Adrenal gland (tissue), 12 donors: Measurements from ENCODE around the gene PRUNE1. TPM values are rescaled to one million over a fixed set of nuclear protein-coding genes. Genes with fewer than 3 reads are reported as not detected.

Source experiments
- DNase-seq, 7 donors: peaks; one replicate each; pipeline ENCODE4 v3.0.0-alpha.2; 2019 to 2020
- H3K27ac ChIP-seq, 5 donors: fragments of 200-600 bp; sonication (generic) in 4 of 5; 1 replicate in 3 of 5; 2 replicates in 2 of 5; pipeline versions ENCODE4 v1.5.1 to v1.8.0; 2016 to 2020; ENCODE audit warnings: mild to moderate bottlenecking in 1 of 5
- H3K27me3 ChIP-seq: fragments of 200-600 bp; 2 replicates; pipeline ENCODE4 v1.8.0; 2021
- H3K36me3 ChIP-seq, 2 donors: fragments of 200-600 bp; replicated peaks in 1 of 2; 1 replicate in 1 of 2; 2 replicates in 1 of 2; pipeline versions ENCODE4 v1.5.1 to v1.8.0; 2018 to 2022
- H3K4me1 ChIP-seq, 2 donors: fragments of 200-600 bp; replicated peaks in 1 of 2; 1 replicate in 1 of 2; 2 replicates in 1 of 2; pipeline versions ENCODE4 v1.5.1 to v1.8.0; 2018 to 2021
- H3K4me3 ChIP-seq, 4 donors: fragments of 200-600 bp; sonication (generic) in 3 of 4; one replicate each; pipeline ENCODE4 v1.5.1; 2016 to 2018
- H3K9me3 ChIP-seq, 3 donors: fragments of 200-600 bp; sonication (generic) in 1 of 3; replicated peaks in 1 of 3; 1 replicate in 2 of 3; 2 replicates in 1 of 3; pipeline versions ENCODE4 v1.5.1 to v1.8.0; 2016 to 2021
- CTCF ChIP-seq, 6 experiments: fragments of 450-650 bp in 4 of 6; fragments of 200-600 bp in 2 of 6; sonication (generic) in 1 of 6; IDR thresholded peaks; 1 replicate in 5 of 6; 2 replicates in 1 of 6; pipeline versions ENCODE4 v1.5.1 to v1.8.0; 2016 to 2021; ENCODE audit warnings: antibody characterized with exemption in 6 of 6, mild to moderate bottlenecking in 2 of 6, moderate library complexity in 1 of 6
- POLR2A ChIP-seq, 2 donors: fragments of 450-650 bp; IDR thresholded peaks; one replicate each; pipeline ENCODE4 v1.6.1; 2017; ENCODE audit warnings: antibody characterized with exemption in 2 of 2, mild to moderate bottlenecking in 2 of 2, moderate library complexity in 1 of 2
- WGBS, 4 donors: extraction: QIAGEN DNeasy Blood & Tissue Kit in 2 of 4; methylation state at CpG; one replicate each; pipeline versions ENCODE4 v1.1.5 to v1.1.7; 2013 to 2017; 5-methylcytosine and 5-hydroxymethylcytosine counted together
- intact Hi-C, 2 donors: fragments of 100-400 bp; cut with DNase I; formaldehyde crosslinking; loops; one replicate each; pipeline versions ENCODE4 v1.14.1 to v1.15.0; 2022 to 2023
- polyA plus RNA-seq, 3 donors: library from polyadenylated mRNA; stranded (reverse); fragments of 200-250 nt in 2 of 3; fragments of 350-450 nt in 1 of 3; fragmentation: Illumina TruSeq in 1 of 3; extraction: RNeasy Lipid Tissue Mini Kit (QIAGEN cat#74804) in 1 of 3; gene quantifications; one replicate each; pipeline ENCODE4 v1.2.3, GENCODE V29; 2013 to 2014
- total RNA-seq, 9 donors: library from RNA; depleted of rRNA in 4 of 9; stranded (reverse); fragments of >200 nt in 4 of 9; fragments of 120-200 nt in 1 of 9; fragmentation: NEBNext Ultra II Directional in 1 of 9; extraction: Animal tissue kit (Norgen Biotek cat#: 25700) in 1 of 9; gene quantifications; one replicate each; pipeline versions ENCODE4 v1.1.0 to v1.2.4, GENCODE V29; 2013 to 2023
- donor health status: healthy with polysubstance abuse.
- donor health status: Bipolar disorder and iron deficiency.
- donor health status: DM: yes; HTN: yes; CAD: no.
- donor health status: DM: no; HTN: no; CAD: no.
- donor health status: DM: no; HTN: no; CAD: no.
- donor health status: DM: yes; HTN: yes; CAD: no.

The PRUNE1 gene
- total and polyA plus RNA-seq, 12 donors: 10.2 to 25.7 (median 16.4) TPM

DNA sequence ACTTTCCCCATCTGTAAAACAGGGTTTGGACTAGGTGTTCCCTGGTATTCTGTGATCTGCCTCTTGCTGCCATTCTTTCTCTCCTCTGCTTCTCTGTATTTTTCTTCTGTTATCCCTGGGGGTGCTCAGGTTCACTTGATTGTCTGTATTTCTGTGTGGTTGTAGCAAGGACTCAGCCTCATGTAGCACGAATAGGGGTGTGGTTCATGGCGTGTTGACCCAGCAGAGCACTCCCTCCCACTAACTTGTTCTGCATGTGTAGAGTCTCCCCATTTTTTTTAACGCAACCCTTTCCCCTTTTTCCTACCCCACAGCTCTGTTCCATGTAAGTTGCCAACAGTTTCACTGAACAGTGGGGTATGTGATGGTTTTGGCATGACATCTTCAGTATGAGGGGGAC lies 26.9 kb downstream of the PRUNE1 start:
- no peaks in the 10 kb centered on the region for H3K4me1 ChIP-seq
- H3K36me3 ChIP-seq: peaks cover 0 to 26% of the 10 kb centered on the region in 2 donors
- no peaks in the 10 kb centered on the region for H3K9me3 ChIP-seq
- no peak overlapping the region for H3K27ac ChIP-seq
- no peaks in the 10 kb centered on the region for H3K27me3 ChIP-seq
- TF ChIP-seq CTCF (IDR thresholded peaks at IDR 0.05) (no peak), POLR2A (IDR thresholded peaks at IDR 0.05) (no peak)
- intact Hi-C loops: no loop called here
- H3K4me3 ChIP-seq: no peak overlapping the region
- 90 to 97% (median 93%) methylated on average over 3 of the region's 3 CpGs for WGBS, 4 donors
- no peak for DNase-seq

- intact Hi-C loops: no loop called here
- Histone ChIP-seq H3K36me3 (peaks cover 0 to 16% of the 10 kb centered on the region in 2 donors), H3K27me3 (no peaks in the 10 kb centered on the region), H3K9me3 (no peaks in the 10 kb centered on the region), H3K4me1 (no peaks in the 10 kb centered on the region), H3K27ac (no peak within 1 kb of the TSS), H3K4me3 (no peak within 1 kb of the TSS)
- no peak for TF ChIP-seq CTCF (IDR thresholded peaks at IDR 0.05)
- no peak for TF ChIP-seq POLR2A (IDR thresholded peaks at IDR 0.05)
- no peak for DNase-seq
- 48 to 67% (median 50%) methylated on average over 2 of the region's 2 CpGs for WGBS, 4 donors
Observed at GRCh38 chr1:151036356-151036755, 28.1 kb downstream of the PRUNE1 start, which contains the start of gene BNIPL. BNIPL (plus strand) TSS chr1:151036586; CDS start chr1:151036726, 140 bp downstream.

GRCh38 chr1:151037032-151037431 lies 28.8 kb downstream of the PRUNE1 start:
- no peak for TF ChIP-seq CTCF (IDR thresholded peaks at IDR 0.05)
- TF ChIP-seq POLR2A (IDR thresholded peaks at IDR 0.05): no peak

DNA sequence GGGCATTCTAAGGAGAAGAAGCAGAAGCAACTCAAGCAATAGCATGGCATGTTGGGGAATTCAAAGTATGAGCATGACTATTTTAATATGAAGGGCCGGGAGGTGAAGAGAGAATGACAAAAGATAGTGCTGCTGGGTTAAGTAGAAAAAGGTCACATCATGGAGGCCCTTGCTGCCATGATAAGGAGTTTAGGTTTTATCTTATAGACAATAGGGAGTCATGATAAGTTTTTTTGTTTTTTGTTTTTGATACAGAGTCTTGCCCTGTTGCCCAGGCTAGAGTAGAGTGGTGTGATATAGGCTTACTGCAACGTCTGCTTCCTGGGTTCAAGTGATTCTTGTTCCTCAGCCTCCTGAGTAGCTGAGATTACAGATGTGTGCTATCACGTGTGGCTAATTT lies 31.3 kb downstream of the PRUNE1 start:
- Histone ChIP-seq H3K27ac (no peak overlapping the region), H3K36me3 (no peaks in the 10 kb centered on the region), H3K4me3 (no peak overlapping the region), H3K4me1 (no peaks in the 10 kb centered on the region), H3K27me3 (no peaks in the 10 kb centered on the region), H3K9me3 (no peaks in the 10 kb centered on the region)
- 85 to 95% (median 91%) methylated on average over 3 of the region's 3 CpGs for WGBS, 4 donors
- intact Hi-C loops: no loop called here
- TF ChIP-seq POLR2A (IDR thresholded peaks at IDR 0.05) (no peak), CTCF (IDR thresholded peaks at IDR 0.05) (no peak)
- DNase-seq: no peak

More at GRCh38 chr1:151037032-151037431, 28.8 kb downstream of the PRUNE1 start:
- 87 to 90% (median 89%) methylated on average over 6 of the region's 6 CpGs for WGBS, 4 donors
- Histone ChIP-seq H3K36me3 (peaks cover 0 to 10% of the 10 kb centered on the region in 2 donors), H3K27me3 (no peaks in the 10 kb centered on the region), H3K27ac (no peak overlapping the region), H3K4me1 (no peaks in the 10 kb centered on the region), H3K4me3 (no peak overlapping the region), H3K9me3 (no peaks in the 10 kb centered on the region)
- no peak for DNase-seq
- intact Hi-C loops: no loop called here
